Measurements from ENCODE around the gene SMAD3. TPM values are rescaled to one million over a fixed set of nuclear protein-coding genes. Genes with fewer than 3 reads are reported as not detected.

The SMAD3 gene
- total RNA-seq: 10 to 100 TPM; 20.8 to 37.8 TPM

- H3K27me3 ChIP-seq: no peaks in the 10 kb centered on the region
- H3K4me1 ChIP-seq: peaks cover 0 to 47% of the 10 kb centered on the region in 2 donors
- H3K4me3 ChIP-seq: peak within 1 kb of the TSS; percentile 87 to 90
- peak in 1 of 2 donors; percentile 5 for TF ChIP-seq CTCF (IDR thresholded peaks at IDR 0.05)
- no peaks in the 10 kb centered on the region for H3K9me3 ChIP-seq
- peak within 1 kb of the TSS; percentile 91 to 96 for H3K27ac ChIP-seq
- DNase-seq (ENCODE audit: low spot score): peak; percentile 92
- H3K36me3 ChIP-seq: peaks cover 2% of the 10 kb centered on the region
Observed at GRCh38 chr15:67065531-67066005, at the start of gene SMAD3. TSS of gene SMAD3 (plus strand) at chr15:67065602. CDS start at chr15:67066155, 553 bp downstream.

GRCh38 chr15:67017311-67017710 lies 48.1 kb upstream of the SMAD3 start:
- Histone ChIP-seq H3K27me3 (no peaks in the 10 kb centered on the region), H3K4me1 (peaks cover 0 to 7% of the 10 kb centered on the region in 2 donors), H3K9me3 (no peaks in the 10 kb centered on the region), H3K4me3 (no peak overlapping the region), H3K27ac (no peak overlapping the region), H3K36me3 (no peaks in the 10 kb centered on the region)
- no peak for DNase-seq (ENCODE audit: low spot score)
- no peak for TF ChIP-seq CTCF (IDR thresholded peaks at IDR 0.05)

GRCh38 chr15:67018026-67018425 lies 47.4 kb upstream of the SMAD3 start:
- DNase-seq (ENCODE audit: low spot score): peak; percentile 18
- no peak for TF ChIP-seq CTCF (IDR thresholded peaks at IDR 0.05)
- H3K4me3 ChIP-seq: no peak overlapping the region
- H3K27ac ChIP-seq: no peak overlapping the region
- H3K4me1 ChIP-seq: peaks cover 0 to 5% of the 10 kb centered on the region in 2 donors
- no peaks in the 10 kb centered on the region for H3K27me3 ChIP-seq
- H3K36me3 ChIP-seq: no peaks in the 10 kb centered on the region
- H3K9me3 ChIP-seq: no peaks in the 10 kb centered on the region

GRCh38 chr15:67018441-67018840 lies 47.0 kb upstream of the SMAD3 start:
- H3K4me1 ChIP-seq: peaks cover 0 to 1% of the 10 kb centered on the region in 2 donors
- TF ChIP-seq CTCF (IDR thresholded peaks at IDR 0.05): no peak
- H3K27me3 ChIP-seq: no peaks in the 10 kb centered on the region
- DNase-seq (ENCODE audit: low spot score): peak; percentile 9
- no peak overlapping the region for H3K4me3 ChIP-seq
- no peaks in the 10 kb centered on the region for H3K9me3 ChIP-seq
- H3K27ac ChIP-seq: no peak overlapping the region
- no peaks in the 10 kb centered on the region for H3K36me3 ChIP-seq

- Histone ChIP-seq H3K36me3 (no peaks in the 10 kb centered on the region), H3K27ac (no peak overlapping the region), H3K27me3 (no peaks in the 10 kb centered on the region), H3K9me3 (no peaks in the 10 kb centered on the region), H3K4me1 (peaks cover 0 to 6% of the 10 kb centered on the region in 2 donors), H3K4me3 (no peak overlapping the region)
- peak; percentile 32 for DNase-seq (ENCODE audit: low spot score)
- no peak for TF ChIP-seq CTCF (IDR thresholded peaks at IDR 0.05)
Observed at GRCh38 chr15:67019069-67019468, 46.3 kb upstream of the SMAD3 start.

Measured in right atrium auricular region (tissue), 2 donors.